Measurements from ENCODE around the gene PTGES. TPM values are rescaled to one million over a fixed set of nuclear protein-coding genes. Genes with fewer than 3 reads are reported as not detected.
"Not testable (repeated sequence)": the region's sequence is repeated elsewhere in the genome, so short reads cannot be mapped to it uniquely, and the experiment has no call there.

PTGES gene
- total RNA-seq, 1 donor from 2014 or later: 2.9 TPM

GRCh38 chr9:129776938-129777768 is 24.3 kb upstream of the PTGES start:
- Histone ChIP-seq H3K9ac (no peak overlapping the region), H2AFZ (replicated peaks) (peak overlapping the region; percentile 63), H3K4me1 (peaks cover 9% of the 10 kb centered on the region), H3K4me3 (no peak overlapping the region), H3K27ac (no peak overlapping the region), H4K20me1 (ENCODE audit: low read depth) (no peaks in the 10 kb centered on the region), H3K4me2 (no peak overlapping the region), H3K79me2 (ENCODE audit: low read depth) (no peaks in the 10 kb centered on the region), H3K27me3 (no peaks in the 10 kb centered on the region), H3F3A (ENCODE audit: low read depth) (no peaks in the 10 kb centered on the region), H3K9me3 (ENCODE audit: low read depth) (no peaks in the 10 kb centered on the region), H3K36me3 (no peaks in the 10 kb centered on the region)
- Mint-ChIP-seq H3K4me3 (no peak overlapping the region), H3K36me3 (no peaks in the 10 kb centered on the region), H3K27ac (no peak overlapping the region), H3K9me3 (no peaks in the 10 kb centered on the region), H3K27me3 (ENCODE audit: insufficient read depth, low read depth) (peaks cover 10% of the 10 kb centered on the region), H3K4me1 (peaks cover 7% of the 10 kb centered on the region)
- DNase-seq (ENCODE audit: low spot score): peak; percentile 47
- TF ChIP-seq EZH2phosphoT487 (IDR thresholded peaks at IDR 0.05) (no peak), EZH2 (IDR thresholded peaks at IDR 0.05) (no peak)
- TF ChIP-seq, protein P1, sequence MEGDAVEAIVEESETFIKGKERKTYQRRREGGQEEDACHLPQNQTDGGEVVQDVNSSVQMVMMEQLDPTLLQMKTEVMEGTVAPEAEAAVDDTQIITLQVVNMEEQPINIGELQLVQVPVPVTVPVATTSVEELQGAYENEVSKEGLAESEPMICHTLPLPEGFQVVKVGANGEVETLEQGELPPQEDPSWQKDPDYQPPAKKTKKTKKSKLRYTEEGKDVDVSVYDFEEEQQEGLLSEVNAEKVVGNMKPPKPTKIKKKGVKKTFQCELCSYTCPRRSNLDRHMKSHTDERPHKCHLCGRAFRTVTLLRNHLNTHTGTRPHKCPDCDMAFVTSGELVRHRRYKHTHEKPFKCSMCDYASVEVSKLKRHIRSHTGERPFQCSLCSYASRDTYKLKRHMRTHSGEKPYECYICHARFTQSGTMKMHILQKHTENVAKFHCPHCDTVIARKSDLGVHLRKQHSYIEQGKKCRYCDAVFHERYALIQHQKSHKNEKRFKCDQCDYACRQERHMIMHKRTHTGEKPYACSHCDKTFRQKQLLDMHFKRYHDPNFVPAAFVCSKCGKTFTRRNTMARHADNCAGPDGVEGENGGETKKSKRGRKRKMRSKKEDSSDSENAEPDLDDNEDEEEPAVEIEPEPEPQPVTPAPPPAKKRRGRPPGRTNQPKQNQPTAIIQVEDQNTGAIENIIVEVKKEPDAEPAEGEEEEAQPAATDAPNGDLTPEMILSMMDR (IDR thresholded peaks at IDR 0.05): no peak

- Histone ChIP-seq H3F3A (ENCODE audit: low read depth) (no peaks in the 10 kb centered on the region), H4K20me1 (ENCODE audit: low read depth) (no peaks in the 10 kb centered on the region), H3K27ac (no peak overlapping the region), H3K4me3 (no peak overlapping the region), H3K4me2 (no peak overlapping the region), H3K9me3 (ENCODE audit: low read depth) (no peaks in the 10 kb centered on the region), H3K36me3 (no peaks in the 10 kb centered on the region), H3K4me1 (peaks cover 9% of the 10 kb centered on the region), H3K79me2 (ENCODE audit: low read depth) (no peaks in the 10 kb centered on the region), H2AFZ (replicated peaks) (no peak overlapping the region), H3K9ac (no peak overlapping the region), H3K27me3 (no peaks in the 10 kb centered on the region)
- Mint-ChIP-seq H3K4me1 (peaks cover 7% of the 10 kb centered on the region), H3K36me3 (no peaks in the 10 kb centered on the region), H3K4me3 (no peak overlapping the region), H3K27ac (no peak overlapping the region), H3K27me3 (ENCODE audit: insufficient read depth, low read depth) (peaks cover 10% of the 10 kb centered on the region), H3K9me3 (no peaks in the 10 kb centered on the region)
- TF ChIP-seq EZH2phosphoT487 (IDR thresholded peaks at IDR 0.05) (no peak), EZH2 (IDR thresholded peaks at IDR 0.05) (no peak)
- TF ChIP-seq, protein P1 (IDR thresholded peaks at IDR 0.05): no peak
- no peak for DNase-seq (ENCODE audit: low spot score)
Observed at GRCh38 chr9:129776566-129776937, 23.7 kb upstream of the PTGES start.

DNA sequence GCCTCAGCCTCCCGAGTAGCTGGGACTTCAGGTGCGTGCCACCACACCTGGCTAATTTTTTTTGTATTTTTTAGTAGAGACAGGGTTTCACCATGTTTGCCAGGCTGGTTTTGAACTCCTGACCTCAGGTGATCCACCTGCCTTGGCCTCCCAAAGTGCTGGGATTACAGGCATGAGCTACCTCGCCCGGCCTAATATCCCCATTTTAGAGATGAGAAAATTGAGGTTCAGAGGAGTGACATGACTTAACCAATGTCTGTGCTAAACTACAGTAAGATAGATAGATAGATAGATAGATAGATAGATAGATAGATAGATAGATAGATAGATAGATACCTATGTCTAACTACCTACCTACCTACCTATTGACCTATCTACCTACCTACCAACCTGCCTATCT is 23.3 kb upstream of the PTGES start:
- not testable (repeated sequence) for H3K9me3 ChIP-seq (ENCODE audit: low read depth); H3K36me3 ChIP-seq; H3K27ac Mint-ChIP-seq; DNase-seq (ENCODE audit: low spot score); H3K27me3 ChIP-seq; H3K36me3 Mint-ChIP-seq; H3K9me3 Mint-ChIP-seq; H3K4me2 ChIP-seq; H3K4me1 Mint-ChIP-seq; H3K4me3 ChIP-seq; H3F3A ChIP-seq (ENCODE audit: low read depth); H3K27ac ChIP-seq; H2AFZ ChIP-seq (replicated peaks); H4K20me1 ChIP-seq (ENCODE audit: low read depth); H3K4me3 Mint-ChIP-seq; H3K9ac ChIP-seq; H3K79me2 ChIP-seq (ENCODE audit: low read depth); H3K4me1 ChIP-seq
- peaks cover 10% of the 10 kb centered on the region for H3K27me3 Mint-ChIP-seq (ENCODE audit: insufficient read depth, low read depth)

DNA sequence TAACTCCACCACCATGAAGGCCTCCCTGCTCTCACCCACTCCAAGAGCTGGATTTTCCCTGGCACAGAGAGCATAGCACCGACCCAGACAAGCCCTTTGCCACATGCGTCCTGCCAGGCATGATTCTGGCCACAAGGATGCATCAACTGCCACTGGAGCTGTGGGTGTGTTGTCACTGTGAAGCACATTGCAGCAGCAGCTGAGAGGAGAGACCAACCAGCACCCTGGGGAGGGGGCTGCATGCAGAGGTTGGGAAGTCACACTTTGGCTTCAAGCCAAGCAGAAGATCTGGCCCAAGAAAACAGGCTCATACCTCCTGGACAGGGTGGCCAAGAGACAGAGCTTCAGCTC is 22.6 kb upstream of the PTGES start:
- H3K27ac ChIP-seq: no peak overlapping the region
- no peak overlapping the region for H3K4me3 Mint-ChIP-seq
- H4K20me1 ChIP-seq (ENCODE audit: low read depth): no peaks in the 10 kb centered on the region
- DNase-seq (ENCODE audit: low spot score): no peak
- no peaks in the 10 kb centered on the region for H3F3A ChIP-seq (ENCODE audit: low read depth)
- peaks cover 9% of the 10 kb centered on the region for H3K4me1 ChIP-seq
- no peaks in the 10 kb centered on the region for H3K27me3 ChIP-seq
- no peaks in the 10 kb centered on the region for H3K36me3 ChIP-seq
- peaks cover 8% of the 10 kb centered on the region for H3K27me3 Mint-ChIP-seq (ENCODE audit: insufficient read depth, low read depth)
- no peak overlapping the region for H3K4me3 ChIP-seq
- H3K36me3 Mint-ChIP-seq: no peaks in the 10 kb centered on the region
- no peak overlapping the region for H3K9ac ChIP-seq
- no peaks in the 10 kb centered on the region for H3K9me3 ChIP-seq (ENCODE audit: low read depth)
- H3K9me3 Mint-ChIP-seq: no peaks in the 10 kb centered on the region
- TF ChIP-seq EZH2 (IDR thresholded peaks at IDR 0.05): no peak
- TF ChIP-seq, protein P1 (IDR thresholded peaks at IDR 0.05): no peak
- TF ChIP-seq EZH2phosphoT487 (IDR thresholded peaks at IDR 0.05): no peak
- H3K4me2 ChIP-seq: no peak overlapping the region
- H3K79me2 ChIP-seq (ENCODE audit: low read depth): no peaks in the 10 kb centered on the region
- no peak overlapping the region for H2AFZ ChIP-seq (replicated peaks)
- no peak overlapping the region for H3K27ac Mint-ChIP-seq
- H3K4me1 Mint-ChIP-seq: peaks cover 7% of the 10 kb centered on the region
